Measurements from ENCODE around the gene IFFO2.

IFFO2 gene

GRCh38 chr1:18890706-18891425, 65.6 kb downstream of the IFFO2 start:
- no peak for DNase-seq

DNA sequence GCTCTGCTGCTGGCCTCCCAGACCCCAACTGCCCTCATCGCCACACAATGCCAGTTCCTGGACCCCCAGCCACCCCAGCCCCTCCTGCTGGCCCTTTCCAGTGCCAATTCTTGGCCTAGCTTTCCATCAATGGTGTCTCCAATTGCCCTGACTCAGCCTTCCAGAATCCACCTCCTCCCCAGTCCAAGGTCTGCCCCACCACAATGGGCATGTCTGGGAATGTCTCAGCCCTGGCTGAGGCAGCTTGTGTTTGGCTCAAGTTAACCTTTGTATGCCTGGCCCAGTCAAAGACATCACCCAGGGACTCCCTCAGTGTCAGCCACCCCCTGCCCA, 70.5 kb downstream of the IFFO2 start:
- no peak for DNase-seq

GRCh38 chr1:18885311-18886002, 71.0 kb downstream of the IFFO2 start:
- DNase-seq = no peak

- DNase-seq = no peak
These were observed 71.7 kb downstream of the IFFO2 start for GRCh38 chr1:18884727-18885126.

GRCh38 chr1:18884419-18884717, 72.1 kb downstream of the IFFO2 start:
- no peak for DNase-seq

GRCh38 chr1:18883636-18884418, 72.6 kb downstream of the IFFO2 start:
- peak; percentile 69 for DNase-seq

- DNase-seq = no peak
These were observed 73.4 kb downstream of the IFFO2 start for GRCh38 chr1:18883079-18883478.

DNA sequence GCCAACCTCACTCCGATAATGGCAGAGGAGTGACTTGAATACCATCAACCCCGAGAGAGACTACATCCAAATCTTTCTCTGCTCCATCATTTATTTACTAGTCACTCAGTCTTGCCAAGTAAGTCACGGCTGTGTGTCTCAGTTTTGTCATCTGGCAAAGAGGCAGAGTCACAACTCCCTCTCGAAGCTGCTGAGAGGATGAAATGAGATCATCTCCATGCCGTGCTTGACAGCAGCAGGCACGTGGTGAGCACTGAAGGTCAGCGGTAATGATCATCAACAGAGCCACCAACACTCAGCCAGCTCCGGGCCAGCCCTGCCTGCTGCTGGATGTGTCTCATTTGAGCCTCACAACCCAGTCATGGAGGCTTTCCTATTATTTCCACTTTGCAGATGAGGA, 74.0 kb downstream of the IFFO2 start:
- peak; percentile 17 for DNase-seq

DNA sequence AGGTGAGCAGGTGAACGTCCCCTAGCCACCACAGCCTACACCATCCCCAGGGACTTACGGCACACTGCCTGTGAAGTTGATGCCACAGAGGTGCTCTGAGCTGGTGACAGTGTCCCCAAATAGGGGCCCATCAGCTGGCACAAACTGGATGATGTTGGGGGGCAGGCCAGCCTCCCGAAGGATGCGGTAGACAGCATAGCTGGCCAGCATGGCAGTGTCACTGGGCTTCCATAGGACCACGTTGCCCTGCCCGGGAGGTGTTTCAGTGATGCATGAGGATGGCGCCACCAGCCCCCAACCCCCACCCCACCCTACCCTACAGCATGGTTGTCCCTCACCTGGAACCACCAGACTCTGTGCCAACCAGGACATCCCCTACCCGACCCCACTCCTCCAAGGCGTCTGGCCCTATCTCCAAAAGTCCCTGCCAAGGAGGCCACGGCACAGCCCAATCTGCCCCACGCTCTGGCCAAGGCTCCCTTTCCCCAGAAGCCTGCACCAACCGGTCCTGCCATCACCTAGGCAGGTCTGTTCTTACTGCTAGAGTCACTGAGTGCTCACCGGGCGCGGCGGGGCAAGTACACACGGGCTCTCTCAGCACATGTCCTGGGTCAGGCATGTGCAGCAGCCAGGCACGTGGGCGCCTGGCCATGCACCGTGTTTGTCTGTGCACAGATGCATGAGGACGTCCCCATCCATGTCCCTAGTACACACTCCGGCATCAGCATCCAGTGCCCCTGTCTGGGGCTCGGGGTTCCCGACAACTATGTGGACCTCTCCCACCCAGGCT, 74.6 kb downstream of the IFFO2 start:
- DNase-seq = no peak

DNA sequence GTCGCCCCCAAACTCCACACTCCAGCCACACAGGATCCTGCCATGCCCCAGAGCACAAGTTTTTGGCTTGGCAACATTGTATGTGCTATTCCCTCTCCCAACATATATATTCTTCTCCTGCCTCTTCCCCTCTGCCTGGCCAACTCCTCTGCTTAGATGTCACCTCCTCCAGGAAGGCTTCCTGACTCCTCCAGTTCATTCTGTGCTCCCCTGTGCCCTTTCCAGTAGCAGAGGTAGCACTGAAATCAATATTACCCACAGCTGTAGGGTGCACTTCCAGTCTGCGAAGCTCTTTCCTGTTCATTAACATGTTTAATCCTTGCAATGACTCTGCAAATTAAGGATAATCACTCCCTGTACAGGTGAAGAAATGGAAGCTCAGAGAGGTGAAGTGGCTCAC, 75.3 kb downstream of the IFFO2 start:
- DNase-seq = no peak

DNA sequence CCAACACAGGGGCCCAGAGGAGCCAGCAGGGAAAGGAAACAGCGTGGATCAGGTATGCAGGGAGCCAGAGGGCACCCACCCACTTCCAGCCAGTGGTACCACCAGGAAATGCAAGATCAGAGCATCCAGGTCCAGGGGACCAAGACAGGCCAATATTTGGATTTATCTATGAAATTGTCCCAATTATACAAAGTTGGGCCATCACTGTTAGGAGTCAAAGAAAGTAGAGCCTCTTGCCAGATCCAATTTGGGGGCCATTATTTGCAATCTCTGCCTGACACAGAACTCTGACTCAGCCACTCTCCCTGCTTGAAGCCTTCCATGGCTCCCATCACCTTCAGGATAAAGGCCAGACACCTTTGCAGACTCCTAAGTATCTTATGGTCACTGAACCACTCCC, 75.9 kb downstream of the IFFO2 start:
- no peak for DNase-seq

GRCh38 chr1:18879791-18880309, 76.6 kb downstream of the IFFO2 start:
- no peak for DNase-seq

- DNase-seq = no peak
These were observed 77.2 kb downstream of the IFFO2 start for GRCh38 chr1:18879215-18879790.

DNA sequence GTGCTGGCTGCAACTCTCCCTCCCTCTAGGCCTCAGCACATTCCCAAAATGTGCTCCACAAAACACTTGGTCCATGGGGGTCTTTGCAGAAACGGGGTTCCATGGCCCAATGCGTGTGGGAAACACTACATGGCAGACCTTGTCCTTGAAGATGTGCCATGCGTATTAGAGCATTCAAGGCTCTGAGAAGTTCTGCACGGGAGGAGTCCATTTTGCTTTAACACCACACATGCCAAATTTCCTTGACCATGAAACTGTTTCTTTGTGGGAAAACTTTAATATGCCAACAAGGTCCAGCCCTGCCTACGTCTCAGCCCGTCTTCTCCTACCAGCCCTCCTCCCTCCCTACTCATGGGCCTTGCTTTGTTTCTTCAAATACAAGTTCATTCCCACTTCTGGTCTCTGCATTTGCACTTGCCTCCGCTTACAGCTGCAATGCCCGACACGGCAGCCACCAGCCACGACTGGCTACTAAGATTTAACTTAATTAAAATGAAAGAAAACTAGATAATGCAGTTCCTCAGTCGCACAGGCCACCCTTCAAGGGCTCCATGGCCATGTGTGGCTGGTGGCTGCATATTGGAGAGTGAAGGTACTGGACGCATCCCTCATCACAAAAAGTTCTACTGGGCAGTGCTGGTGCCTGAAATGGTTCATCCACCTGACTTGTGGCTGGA, 77.8 kb downstream of the IFFO2 start:
- no peak for DNase-seq

DNA sequence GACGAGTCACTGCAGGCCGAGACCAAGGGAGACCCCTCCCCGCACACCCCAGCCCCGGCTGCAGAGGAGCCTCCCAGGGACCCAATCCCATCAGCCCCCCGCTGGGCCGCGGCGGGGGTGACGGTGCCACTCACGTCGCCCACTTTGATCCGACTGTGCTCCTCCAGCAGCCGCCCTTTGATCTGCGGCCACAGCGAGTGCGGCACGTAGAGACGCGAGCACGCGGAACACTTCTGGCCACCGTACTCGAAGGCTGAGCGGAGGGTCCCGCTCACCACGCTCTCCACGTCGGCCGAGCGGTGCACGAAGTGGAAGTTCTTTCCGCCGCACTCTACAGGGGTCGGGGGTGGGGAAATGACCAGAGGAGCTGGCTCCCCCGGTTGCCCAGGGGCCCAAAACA, 79.2 kb downstream of the IFFO2 start:
- no peak for DNase-seq

DNA sequence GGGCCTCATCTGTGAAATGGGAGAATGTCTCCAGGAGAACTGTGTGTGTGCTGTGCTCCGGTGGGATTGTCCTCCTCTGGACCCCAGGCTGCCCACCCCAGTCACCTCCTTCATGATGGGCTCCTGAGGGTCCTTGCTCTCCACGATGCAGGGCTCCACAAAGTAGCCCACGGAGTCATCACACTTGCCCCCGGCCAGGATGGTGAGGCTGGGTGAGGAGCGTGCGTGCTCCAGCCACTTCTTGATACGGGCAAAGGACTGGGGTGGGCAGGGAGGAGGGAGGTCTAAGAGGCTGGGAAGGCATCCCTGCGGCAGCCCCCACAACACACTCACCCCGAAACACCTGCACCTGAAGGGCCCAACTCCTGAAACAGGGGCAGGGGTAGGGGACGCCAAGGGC, 80.3 kb downstream of the IFFO2 start:
- DNase-seq = no peak

DNA sequence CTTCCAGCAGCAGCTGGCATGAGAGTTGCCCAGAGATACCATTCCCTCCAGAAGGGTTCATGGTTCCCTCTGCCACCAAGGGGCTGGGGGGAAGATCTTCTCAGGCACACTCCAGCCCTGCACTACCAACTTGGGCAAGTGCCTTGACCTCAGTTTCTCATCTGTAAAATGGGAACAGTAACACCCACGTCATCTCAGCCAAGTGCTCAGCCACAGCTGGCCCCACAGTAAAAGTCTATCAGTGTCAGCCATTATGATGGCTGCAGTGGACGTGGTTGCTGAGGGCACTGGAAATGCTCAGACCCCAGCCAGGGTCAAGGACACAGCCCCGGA, 80.7 kb downstream of the IFFO2 start:
- DNase-seq = no peak

DNA sequence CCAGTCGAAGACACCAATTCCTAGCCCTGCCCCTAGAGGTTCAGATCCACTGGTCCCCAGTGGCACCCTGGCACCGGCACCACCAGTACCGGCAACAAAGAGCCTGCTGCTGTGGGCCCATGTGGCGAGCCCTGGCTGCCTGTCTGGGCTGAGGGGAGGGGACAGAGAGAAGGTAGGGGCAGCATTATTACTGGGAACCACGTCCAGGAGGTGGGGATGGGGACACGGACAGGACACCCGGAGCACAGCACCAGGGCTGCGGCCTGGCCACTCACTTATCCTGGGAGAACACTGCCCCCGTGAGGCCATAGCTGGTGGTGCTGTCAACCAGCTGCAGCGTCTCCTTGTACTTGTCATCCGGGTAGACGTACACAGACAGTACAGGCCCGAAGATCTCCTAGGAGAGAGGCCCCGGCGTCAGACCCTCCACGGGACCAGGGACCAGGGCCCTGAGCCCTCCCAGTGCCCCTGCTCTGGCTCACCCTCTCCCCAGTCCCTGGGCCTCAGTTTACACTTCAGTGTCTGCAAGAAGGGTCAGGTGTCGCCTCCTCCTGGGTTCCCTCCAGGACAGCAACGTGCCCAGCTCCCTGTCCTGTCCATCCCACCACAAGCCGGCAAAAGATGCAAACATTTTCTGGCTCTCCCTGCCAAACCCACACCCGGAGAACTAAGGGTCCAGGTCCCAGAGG, 81.2 kb downstream of the IFFO2 start:
- DNase-seq = peak; percentile 90

GRCh38 chr1:18874600-18874999, 81.9 kb downstream of the IFFO2 start:
- DNase-seq = no peak

GRCh38 chr1:18874036-18874435, 82.4 kb downstream of the IFFO2 start:
- no peak for DNase-seq

GRCh38 chr1:18872071-18872611, 84.3 kb downstream of the IFFO2 start:
- no peak for DNase-seq
